ENCODE results near the gene ZNF264.
"Not testable (repeated sequence)": the region's sequence is repeated elsewhere in the genome, so short reads cannot be mapped to it uniquely, and the experiment has no call there.

ZNF264 gene

DNA sequence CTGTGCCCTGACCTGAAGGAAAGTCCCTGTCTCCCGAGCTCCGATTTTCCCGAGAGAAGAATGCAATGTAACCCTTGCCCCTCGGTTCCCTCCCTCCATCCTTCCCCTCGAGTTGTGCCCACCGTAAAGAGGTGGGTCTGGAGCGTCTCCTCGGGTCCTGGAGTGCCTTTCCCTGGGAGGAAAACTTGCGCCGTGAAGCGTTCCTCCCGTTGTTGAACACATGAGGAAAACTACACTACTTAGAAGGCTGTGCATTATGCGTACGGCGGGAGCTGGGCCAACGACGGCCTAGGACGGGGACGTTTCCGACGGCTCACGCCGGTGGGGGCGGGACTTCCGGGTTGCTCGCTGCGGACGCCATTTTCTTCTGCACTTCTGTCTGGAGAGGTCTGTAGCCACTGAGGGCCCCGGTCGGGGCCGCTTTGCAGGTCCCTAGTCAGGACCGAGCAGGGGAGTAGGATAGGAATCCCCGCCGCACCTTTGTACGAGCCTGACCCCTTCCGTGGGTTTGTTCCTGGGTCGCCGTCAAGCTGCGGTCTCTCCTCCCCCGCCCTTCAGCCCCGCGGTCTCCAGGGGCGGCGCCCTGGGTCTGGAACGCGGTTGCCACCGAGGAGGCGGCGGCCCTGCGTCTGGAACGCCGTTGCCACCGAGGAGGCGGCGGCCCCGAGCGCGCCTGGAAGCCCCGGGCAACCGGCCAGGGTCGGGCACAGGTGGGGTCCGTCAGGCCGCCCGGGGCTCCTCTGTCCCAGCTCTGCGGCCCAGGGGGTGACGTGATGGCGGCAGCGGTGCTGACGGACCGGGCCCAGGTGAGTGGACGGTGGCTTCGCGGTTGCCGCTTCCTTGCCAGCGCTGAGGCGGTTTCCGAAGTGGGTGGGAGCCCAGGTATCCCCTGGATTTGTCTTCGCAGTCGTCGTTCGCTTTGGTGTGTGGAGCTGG is at the start of gene ZNF264:
Gene ZNF264, plus strand, starts transcription at position 360 of the 936 bp plus-strand sequence. Its CDS starts 414 bp downstream, at position 774.
- DNase-seq = peak; percentile 65 to 88

DNA sequence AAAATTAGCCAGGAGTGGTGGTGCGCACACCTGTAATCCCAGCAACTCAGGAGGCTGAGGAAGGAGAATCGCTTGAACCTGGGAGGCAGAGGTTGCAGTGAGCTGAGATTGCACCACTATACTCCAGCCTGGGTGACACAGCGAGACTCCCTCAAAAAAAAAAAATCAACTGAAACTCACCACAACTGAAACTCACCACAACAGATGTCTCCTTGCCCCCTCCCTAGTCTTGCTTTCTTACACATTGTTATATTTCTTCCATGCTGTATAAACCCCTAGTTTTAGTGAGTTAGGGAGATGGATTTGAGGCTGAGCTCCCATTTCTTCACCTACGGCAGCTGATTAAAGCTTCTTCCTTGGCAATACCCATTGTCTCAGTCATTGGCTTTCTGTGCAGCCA is 49.6 kb upstream of the ZNF264 start:
- no peak for DNase-seq

DNA sequence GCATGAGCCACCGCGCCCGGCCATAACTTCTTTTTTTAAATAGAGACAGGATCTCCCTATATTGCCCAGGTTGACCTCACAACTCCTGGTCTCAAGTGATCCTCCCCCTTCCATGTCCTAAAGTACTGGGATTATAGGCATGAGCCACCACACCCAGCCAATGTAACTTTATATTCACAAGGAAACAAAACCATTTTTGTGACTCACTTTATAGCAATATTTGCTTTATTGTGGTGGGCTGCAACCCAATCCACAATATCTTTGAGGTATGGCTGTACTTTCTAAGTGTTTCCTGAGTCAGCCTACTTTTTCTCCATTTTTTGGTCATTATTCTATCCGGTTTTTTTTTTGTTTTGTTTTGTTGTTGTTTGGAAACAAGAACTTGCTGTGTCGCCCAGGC is 38.4 kb upstream of the ZNF264 start:
- no peak for DNase-seq

DNA sequence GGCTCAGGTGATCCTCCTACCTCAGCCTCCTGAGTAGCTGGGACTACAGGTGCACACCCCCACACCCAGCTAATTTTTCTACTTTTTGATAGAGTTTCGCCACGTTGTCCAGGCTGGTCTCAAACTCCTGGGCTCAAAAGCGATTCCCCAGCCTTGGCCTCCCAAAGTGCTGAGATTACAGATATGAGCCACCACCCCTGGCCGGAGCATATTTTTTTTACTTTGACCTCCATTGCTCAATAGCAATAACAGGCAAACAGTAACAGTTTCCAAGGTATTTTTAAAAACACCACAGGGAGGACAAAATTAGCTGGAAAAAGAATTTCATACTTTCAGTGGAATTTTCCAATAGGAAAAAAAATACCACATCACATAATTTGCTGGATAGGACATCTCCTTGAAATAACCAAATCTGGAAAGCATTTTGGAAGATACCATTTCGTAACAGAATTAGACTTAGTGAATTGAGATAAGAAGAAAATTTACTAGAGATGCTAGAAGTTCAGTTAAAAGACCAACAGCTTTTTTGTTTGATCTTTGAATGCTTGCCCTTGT is 29.2 kb upstream of the ZNF264 start:
- no peak for DNase-seq

DNA sequence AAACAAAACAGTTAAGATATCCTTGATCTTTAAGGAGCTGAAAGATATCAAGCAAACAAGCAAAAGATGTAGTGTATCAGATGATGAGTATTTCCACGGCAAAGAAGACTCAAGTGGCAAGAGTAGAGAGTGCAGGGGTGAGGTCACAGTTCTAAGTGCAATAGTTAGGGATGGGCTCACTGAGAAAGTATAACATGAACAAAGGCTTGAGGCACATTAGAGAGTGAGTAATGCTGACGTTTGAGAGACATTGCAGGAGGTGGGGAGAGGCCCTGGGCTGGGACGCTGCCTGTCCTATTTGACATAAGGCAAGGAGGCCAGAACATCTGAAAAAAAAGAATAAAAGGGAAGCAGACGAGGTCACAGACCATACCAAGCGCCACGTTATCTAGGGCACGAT is 25.5 kb upstream of the ZNF264 start:
- no peak for DNase-seq

DNA sequence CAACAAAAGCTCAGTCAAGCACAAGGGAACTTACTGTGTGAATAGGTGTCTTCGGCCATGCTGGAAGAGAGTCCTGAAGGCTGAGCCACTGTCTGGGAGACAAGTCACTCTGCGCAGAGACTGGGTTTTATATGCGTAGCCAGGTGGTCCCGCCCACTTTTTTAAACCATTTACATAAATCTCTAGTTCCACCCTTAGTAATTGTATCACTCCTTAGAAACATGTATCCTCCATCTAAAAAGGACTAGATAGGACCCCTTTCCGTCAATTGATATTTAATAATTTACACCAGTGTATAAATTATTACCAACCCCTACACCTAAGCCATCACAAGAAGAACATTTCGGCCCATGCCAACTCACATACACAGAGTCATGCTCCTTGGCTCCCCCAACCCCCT is 23.9 kb upstream of the ZNF264 start, which contains the start of gene DUXA:
Gene DUXA, minus strand, starts transcription at position 101 of the 400 bp plus-strand sequence. Its CDS starts 42 bp downstream, at position 59.
- DNase-seq = no peak

DNA sequence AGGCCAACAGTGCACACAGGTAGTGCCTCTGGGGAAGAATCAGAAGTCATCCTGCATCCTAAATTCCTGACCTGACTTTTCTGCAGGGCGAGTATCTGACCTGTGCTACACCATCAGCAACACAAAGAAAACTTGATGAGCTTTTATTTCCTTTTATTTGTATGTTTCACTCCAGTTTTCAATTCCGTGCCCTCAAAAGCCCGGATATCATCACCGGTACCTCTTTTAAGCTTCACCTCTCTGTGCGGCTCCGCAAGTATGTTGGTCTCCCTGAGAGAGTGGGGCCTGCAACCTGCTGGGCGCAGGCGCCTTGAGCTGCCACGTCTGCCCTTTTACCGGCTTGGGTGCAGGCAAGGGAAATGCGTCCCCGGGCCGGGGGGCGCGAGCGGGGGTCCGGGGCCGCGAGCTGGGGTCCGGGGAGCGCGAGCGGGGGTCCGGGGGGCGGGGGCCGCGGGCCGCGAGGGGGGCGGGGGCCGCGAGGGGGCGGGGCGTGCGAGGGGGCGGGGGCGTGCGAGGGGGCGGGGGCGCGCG is 19.7 kb upstream of the ZNF264 start:
- peak in 1 of 2 experiments; percentile 66 for DNase-seq

DNA sequence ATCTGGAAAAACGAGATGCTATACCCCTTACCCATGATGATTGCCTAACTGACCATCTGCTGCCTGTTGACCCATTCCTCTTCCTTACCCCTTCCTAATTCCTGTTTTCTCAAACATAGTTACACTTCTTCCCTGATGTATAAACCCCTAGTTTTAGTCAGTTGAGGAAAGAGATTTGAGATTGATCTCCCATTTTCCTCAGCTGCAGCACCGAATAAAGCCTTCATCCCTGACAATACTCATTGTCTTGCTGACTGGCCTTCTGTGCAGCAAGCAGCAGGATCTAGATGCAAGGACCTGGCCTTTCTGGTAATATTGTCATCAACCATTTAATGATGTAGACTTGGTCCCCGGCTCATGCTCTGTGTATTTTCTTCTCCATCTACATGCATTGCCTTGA is 999 bp upstream of the ZNF264 start:
- DNase-seq = no peak

DNA sequence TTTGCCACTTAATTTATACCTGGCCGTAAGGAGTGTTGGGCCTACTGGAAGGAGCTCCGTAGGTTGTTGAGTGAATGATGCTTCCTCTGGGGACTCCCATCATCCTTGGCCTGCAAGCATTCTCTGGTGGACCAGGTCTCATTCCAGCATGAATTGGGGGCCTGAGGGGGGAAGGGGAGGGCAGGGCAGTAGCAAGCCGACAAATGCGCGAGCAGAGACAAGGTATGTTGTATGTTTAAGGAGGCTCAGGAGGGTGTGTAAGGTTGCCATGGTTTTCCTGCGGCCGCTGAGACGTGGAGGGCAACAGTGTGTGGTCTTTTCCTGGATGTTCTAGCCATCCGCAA is 749 bp downstream of the ZNF264 start:
- DNase-seq = no peak

DNA sequence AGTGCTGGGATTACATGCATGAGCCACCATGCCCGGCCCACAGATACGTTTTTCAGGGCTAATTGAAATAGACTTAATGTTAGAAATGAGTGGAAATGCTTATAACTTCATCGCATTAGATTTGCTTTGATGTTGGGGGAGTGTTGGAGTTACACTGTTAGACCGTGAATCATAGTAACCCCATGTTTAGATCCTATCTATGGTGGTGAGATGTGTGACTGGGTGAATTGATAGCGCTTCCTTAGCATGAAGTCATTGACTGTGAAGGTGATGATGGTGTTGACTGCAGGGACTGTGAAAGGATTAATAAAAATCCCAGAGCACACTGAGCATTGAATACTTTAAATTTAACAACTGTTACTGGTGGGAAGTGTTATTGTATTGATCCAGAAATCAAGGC is 1.7 kb downstream of the ZNF264 start:
- no peak for DNase-seq

DNA sequence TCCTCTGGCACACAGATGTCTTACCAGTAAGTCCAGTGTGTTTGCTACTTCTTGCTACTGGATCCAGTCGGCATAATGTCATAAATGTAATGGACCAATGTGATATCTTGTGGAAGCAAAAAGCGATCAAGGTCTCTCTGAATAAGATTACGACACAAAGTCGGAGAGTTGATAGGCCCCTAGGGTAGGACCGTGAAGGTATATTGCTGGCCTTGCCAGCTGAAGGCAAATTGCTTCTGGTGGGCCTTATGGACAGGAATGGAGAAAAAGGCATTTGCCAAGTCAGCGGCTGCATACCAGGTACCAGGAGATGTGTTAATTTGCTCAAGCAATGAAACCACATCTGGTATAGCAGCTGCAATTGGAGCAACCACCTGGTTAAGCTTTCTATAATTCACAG is 6.6 kb downstream of the ZNF264 start:
- DNase-seq = not testable (repeated sequence)

DNA sequence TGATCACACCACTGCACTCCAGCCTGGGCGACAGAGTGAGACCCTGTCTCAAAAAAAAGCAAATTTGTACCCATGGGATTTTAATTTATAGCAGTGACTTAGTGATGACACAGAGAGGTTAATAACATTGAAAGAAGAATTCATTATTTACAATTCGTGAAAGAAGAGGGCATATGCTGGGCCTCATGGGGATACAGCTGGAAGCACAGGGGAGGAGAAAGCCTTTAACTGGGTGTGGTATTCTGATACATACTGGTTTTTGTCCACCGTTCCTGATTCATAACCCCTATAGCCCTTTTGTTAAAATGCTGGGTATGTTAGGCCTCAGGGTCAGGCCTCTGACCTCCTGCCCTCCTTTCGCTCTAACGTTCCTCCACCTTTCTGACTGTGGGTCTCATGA is 10.9 kb downstream of the ZNF264 start:
- DNase-seq = no peak

DNA sequence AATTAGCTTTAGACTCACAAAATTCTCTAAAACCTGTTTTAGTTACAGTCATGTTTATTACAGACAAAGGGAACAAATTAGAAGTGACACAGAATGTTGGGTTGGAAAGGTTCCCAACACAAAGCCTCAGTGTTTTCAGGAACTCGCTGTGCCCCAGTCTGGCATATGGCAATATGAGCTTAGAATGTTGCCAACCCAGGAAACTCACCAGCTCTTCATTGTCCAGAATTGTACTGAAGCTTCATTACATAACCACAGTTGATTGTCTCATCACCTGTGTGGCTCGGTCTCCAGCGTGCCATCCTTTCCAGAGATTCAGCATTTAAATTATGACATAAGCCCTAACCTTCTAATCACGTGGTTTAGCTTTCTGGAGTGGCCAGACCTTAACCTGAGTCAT is 19.1 kb downstream of the ZNF264 start:
- no peak for DNase-seq

DNA sequence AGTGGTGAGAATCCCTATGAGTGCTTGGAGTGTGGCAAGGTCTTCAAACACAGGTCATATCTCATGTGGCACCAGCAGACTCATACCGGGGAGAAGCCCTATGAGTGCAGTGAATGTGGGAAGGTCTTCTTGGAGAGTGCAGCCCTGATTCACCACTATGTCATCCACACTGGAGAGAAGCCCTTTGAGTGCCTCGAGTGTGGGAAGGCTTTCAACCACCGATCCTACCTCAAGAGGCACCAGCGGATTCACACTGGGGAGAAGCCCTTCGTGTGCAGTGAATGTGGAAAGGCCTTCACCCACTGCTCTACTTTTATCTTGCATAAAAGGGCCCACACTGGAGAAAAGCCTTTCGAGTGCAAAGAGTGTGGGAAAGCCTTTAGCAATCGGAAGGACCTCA is 20.8 kb downstream of the ZNF264 start:
- no peak for DNase-seq

DNA sequence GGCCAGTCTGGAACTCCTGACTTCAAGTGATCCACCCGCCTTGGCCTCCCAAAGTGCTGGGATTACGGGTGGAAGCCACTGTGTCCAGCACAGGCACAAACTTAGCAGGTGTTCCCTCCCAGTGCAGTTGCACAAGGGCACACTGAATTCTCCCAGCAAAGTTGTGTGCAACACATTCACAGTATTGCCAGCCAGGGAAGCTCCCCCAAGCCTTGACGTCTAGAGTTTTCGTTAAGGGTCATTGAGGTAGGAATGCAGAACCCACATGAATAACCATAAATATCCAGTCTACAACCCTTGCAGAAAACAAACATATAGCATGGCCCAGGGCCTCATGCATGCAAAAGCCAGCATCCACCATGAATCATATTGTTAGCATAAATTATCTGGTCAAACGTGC is 36.2 kb downstream of the ZNF264 start:
- DNase-seq = no peak

DNA sequence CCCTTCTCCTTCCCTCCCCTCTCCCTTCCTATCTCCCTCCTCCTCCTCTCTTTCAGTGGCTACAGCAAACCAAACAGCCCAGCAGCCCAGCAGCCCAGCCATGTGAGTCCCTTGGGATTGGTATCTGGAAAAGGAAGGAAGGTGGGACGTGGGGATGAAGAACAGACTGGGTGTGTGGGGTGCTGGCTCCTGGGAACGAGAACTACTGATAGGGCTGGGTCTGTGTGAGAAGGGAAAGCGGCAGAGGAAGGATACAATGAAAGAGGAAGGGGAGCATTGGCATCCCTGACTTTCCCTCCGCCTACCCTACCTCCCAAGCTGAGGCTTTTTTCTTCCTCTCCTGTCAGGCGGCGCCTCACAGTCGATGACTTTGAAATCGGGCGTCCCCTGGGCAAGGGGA is 40.4 kb downstream of the ZNF264 start:
- DNase-seq = no peak

DNA sequence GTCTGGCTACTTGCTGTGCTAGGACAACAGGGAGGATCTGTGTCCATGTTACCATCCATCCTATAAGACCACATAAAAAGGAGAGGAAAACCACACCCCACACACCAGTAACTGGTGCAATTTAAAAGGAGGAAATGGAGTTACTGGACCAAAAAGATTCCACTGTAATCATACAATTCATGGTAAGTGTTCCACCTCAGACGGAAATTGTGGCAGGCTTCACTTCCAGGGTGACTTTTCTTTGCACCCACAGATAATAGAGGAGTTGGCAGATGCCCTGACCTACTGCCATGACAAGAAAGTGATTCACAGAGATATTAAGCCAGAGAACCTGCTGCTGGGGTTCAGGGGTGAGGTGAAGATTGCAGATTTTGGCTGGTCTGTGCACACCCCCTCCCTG is 41.9 kb downstream of the ZNF264 start:
- DNase-seq = no peak

DNA sequence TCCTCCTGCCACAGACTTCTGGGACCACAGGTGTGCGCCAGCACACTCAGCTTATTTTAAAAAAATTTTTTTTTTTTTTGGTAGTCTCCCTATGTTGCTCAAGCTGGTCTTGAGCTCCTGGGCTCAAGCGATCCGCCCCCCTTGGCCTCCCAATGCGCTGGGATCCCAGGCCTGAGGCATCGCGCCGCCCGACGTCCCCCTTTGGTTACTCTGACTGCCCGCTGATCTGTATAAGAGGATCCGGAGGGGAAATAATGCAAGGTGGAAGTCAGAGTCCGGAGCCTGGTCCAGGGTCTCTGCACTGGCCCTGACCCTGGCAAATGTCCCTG is 48.6 kb downstream of the ZNF264 start:
- peak in 1 of 2 experiments; percentile 71 for DNase-seq

DNA sequence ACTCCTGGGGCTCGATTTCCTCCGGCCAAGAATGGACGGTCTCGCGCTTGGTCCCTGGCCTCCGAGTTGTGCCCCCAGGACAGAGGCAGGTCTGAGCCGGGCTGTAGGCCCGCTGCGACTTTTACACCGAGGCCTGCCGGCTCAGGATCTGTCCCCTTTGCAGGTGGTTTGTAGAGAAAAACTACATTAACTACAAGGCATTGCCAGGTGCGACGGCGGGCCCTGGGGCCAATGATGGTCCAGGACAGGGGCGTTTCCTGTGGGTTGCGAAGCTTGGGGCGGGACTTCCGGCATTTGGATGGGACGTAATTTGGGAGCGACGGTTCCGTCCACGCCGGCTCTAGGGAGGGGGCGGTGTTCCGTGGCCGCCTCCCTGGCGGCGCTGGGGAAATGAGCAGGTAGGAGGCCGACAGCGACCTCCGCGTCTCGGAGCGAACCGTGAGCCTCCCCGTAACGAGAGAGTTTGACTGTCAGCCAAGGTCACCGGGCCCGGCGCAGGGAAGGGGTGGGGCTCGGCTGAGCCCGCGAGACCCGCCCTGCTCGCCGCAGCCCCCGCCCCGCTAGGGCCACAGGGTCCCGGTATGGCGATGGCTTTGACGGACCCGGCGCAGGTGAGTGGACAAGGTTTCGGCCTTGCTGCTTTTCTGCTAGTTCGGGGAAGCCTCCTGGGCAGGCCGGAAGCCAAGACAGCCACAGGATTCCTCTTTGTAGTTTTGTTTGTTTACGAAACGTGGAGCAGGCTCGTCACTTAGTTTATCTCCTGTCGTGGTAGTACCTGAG is 49.2 kb downstream of the ZNF264 start, which contains the start of gene ZNF805:
Gene ZNF805, plus strand, starts transcription at position 322 of the 780 bp plus-strand sequence. Its CDS starts 260 bp downstream, at position 582.
- peak; percentile 94 to 96 for DNase-seq

DNA sequence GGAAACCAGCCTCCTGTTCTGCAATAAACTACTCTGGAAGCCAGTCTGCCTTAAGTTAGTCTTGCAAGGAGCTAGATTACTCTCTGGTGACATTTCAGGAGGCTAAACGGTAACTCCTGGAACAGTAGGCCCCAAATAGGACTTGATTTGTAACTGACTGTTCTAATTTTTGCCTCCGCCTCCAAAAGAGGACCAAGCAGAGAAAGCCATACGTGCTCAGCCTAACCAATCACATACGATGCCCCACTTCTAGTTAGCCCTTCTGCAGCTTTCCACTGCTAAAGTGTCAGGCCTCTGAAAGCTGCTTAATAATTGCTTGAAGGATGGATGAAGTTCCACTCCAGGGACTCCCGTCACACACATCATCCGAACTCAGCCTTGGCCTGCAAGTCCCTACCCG is 49.9 kb downstream of the ZNF264 start:
- DNase-seq = no peak

DNA sequence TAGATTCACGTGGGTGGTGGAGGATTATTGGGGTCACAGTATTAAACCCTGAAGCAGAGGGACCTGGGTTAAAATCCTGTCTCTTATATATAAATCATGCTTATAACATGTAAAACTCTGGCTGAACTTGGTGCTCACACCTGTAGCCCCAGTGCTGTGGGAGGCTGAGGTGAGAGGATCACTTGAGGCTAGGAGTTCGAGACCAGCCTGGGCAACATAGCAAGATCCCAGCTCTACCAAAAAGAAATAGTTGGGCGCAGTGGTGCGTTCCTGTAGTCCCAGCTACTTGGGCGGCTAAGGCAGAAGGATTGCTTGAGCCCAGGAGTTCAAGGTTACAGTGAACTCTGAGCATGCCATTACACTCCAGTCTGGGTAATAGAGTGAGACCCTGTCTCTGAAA is 51.5 kb downstream of the ZNF264 start:
- no peak for DNase-seq

DNA sequence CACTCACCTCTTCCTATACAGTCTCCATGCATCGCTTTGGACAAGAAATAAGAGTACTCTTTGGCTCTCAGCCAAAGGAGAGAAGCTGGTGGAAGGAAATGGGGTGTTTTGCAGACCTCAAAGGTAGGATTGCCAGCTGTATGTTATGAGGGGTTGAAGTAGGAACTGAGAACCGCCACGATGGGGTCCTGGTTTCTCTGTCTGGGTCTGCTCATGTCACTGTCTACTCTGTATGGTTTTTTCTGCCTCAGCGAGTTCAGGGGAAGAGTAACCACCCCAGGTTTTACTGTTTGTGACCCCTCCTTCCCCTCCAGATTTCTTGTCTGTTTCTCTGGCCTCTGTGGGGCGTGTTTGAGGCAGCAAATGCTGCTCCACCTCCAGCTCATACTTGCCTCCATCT is 53.2 kb downstream of the ZNF264 start:
- no peak for DNase-seq

DNA sequence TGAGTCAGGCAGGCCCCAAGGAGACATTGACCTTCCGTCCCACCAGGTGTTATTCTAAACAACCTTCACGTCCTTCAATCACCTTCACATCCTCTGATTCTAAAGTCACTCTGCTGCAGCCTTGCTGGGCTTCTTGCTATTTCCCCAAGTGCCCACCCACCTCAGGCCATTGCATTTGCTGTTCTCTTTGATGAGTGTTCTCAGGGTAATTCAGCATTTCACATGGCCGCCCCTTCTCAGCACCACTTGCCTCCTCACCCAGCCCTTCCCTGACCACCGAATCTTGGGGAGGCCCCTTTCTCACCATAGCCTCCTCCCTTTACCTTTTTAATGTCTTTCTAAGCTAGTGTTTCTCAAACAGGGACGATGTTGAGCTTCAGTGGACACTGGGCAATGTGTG is 53.8 kb downstream of the ZNF264 start:
- no peak for DNase-seq
